Measurements from ENCODE around the gene CYP2A7.
"Not testable (repeated sequence)": the region's sequence is repeated elsewhere in the genome, so short reads cannot be mapped to it uniquely, and the experiment has no call there.

Gene CYP2A7

GRCh38 chr19:40888191-40888590 lies 6.2 kb upstream of the CYP2A7 start:
- Histone ChIP-seq H3K9me2 (replicated peaks; ENCODE audit: insufficient read depth, low read length) (no peaks in the 10 kb centered on the region), H3K36me3 (ENCODE audit: low read length) (no peaks in the 10 kb centered on the region), H2AFZ (ENCODE audit: low read depth, low read length, severe bottlenecking) (no peak overlapping the region), H3K27ac (ENCODE audit: low read depth, low read length) (no peak overlapping the region), H3K4me2 (ENCODE audit: low read depth, low read length, poor library complexity, severe bottlenecking) (no peak overlapping the region), H3K4me3 (ENCODE audit: insufficient read depth, low read length, poor library complexity, severe bottlenecking) (no peak overlapping the region), H3K9ac (ENCODE audit: low read length) (no peak overlapping the region), H4K20me1 (ENCODE audit: low read depth, low read length) (no peaks in the 10 kb centered on the region), H3K27me3 (ENCODE audit: low read length) (no peaks in the 10 kb centered on the region), H3K9me3 (ENCODE audit: insufficient read depth, low read length) (no peaks in the 10 kb centered on the region), H3K79me2 (ENCODE audit: insufficient read depth, low read length) (no peaks in the 10 kb centered on the region), H3F3A (ENCODE audit: insufficient read depth) (no peaks in the 10 kb centered on the region)
- TF ChIP-seq EZH2phosphoT487 (conservative IDR thresholded peaks at IDR 0.05; ENCODE audit: low read length) (no peak), CTCF (IDR thresholded peaks at IDR 0.05; ENCODE audit: insufficient read depth, low read length, poor library complexity, severe bottlenecking) (no peak)

GRCh38 chr19:40884187-40884931 lies 2.3 kb upstream of the CYP2A7 start:
- H3K4me2 ChIP-seq (ENCODE audit: low read depth, low read length, poor library complexity, severe bottlenecking); H3K27ac ChIP-seq (ENCODE audit: low read depth, low read length); H2AFZ ChIP-seq (ENCODE audit: low read depth, low read length, severe bottlenecking); H3K36me3 ChIP-seq (ENCODE audit: low read length); H3K9me3 ChIP-seq (ENCODE audit: insufficient read depth, low read length); H3K4me3 ChIP-seq (ENCODE audit: insufficient read depth, low read length, poor library complexity, severe bottlenecking); H3F3A ChIP-seq (ENCODE audit: insufficient read depth); H3K79me2 ChIP-seq (ENCODE audit: insufficient read depth, low read length); H4K20me1 ChIP-seq (ENCODE audit: low read depth, low read length); H3K9ac ChIP-seq (ENCODE audit: low read length); H3K27me3 ChIP-seq (ENCODE audit: low read length); H3K9me2 ChIP-seq (replicated peaks; ENCODE audit: insufficient read depth, low read length): not testable (repeated sequence)

- H2AFZ ChIP-seq (ENCODE audit: low read depth, low read length, severe bottlenecking); H3K27ac ChIP-seq (ENCODE audit: low read depth, low read length); H3K9me2 ChIP-seq (replicated peaks; ENCODE audit: insufficient read depth, low read length); H3K9ac ChIP-seq (ENCODE audit: low read length); H3K36me3 ChIP-seq (ENCODE audit: low read length); H3K79me2 ChIP-seq (ENCODE audit: insufficient read depth, low read length); H4K20me1 ChIP-seq (ENCODE audit: low read depth, low read length); H3K27me3 ChIP-seq (ENCODE audit: low read length); H3K9me3 ChIP-seq (ENCODE audit: insufficient read depth, low read length); H3F3A ChIP-seq (ENCODE audit: insufficient read depth); H3K4me2 ChIP-seq (ENCODE audit: low read depth, low read length, poor library complexity, severe bottlenecking); H3K4me3 ChIP-seq (ENCODE audit: insufficient read depth, low read length, poor library complexity, severe bottlenecking): not testable (repeated sequence)
These were observed 2.7 kb downstream of the CYP2A7 start for GRCh38 chr19:40879349-40879748.

- H3F3A ChIP-seq (ENCODE audit: insufficient read depth); H3K9me3 ChIP-seq (ENCODE audit: insufficient read depth, low read length); H3K4me2 ChIP-seq (ENCODE audit: low read depth, low read length, poor library complexity, severe bottlenecking): not testable (repeated sequence)
These were observed 6.5 kb downstream of the CYP2A7 start for GRCh38 chr19:40875526-40875951.

GRCh38 chr19:40874874-40875273 lies 7.2 kb downstream of the CYP2A7 start:
- H3K27ac ChIP-seq (ENCODE audit: low read depth, low read length); H3K9me3 ChIP-seq (ENCODE audit: insufficient read depth, low read length); H3K4me2 ChIP-seq (ENCODE audit: low read depth, low read length, poor library complexity, severe bottlenecking); H3K9me2 ChIP-seq (replicated peaks; ENCODE audit: insufficient read depth, low read length); H4K20me1 ChIP-seq (ENCODE audit: low read depth, low read length); H3K4me3 ChIP-seq (ENCODE audit: insufficient read depth, low read length, poor library complexity, severe bottlenecking); H2AFZ ChIP-seq (ENCODE audit: low read depth, low read length, severe bottlenecking); H3K27me3 ChIP-seq (ENCODE audit: low read length); H3K79me2 ChIP-seq (ENCODE audit: insufficient read depth, low read length); H3F3A ChIP-seq (ENCODE audit: insufficient read depth); H3K36me3 ChIP-seq (ENCODE audit: low read length); H3K9ac ChIP-seq (ENCODE audit: low read length): not testable (repeated sequence)

More at GRCh38 chr19:40875526-40875951, 6.5 kb downstream of the CYP2A7 start:
- not testable (repeated sequence) for H3K9ac ChIP-seq (ENCODE audit: low read length); H3K36me3 ChIP-seq (ENCODE audit: low read length); H3K9me2 ChIP-seq (replicated peaks; ENCODE audit: insufficient read depth, low read length); H2AFZ ChIP-seq (ENCODE audit: low read depth, low read length, severe bottlenecking); H3K27me3 ChIP-seq (ENCODE audit: low read length); H3K4me3 ChIP-seq (ENCODE audit: insufficient read depth, low read length, poor library complexity, severe bottlenecking); H3K27ac ChIP-seq (ENCODE audit: low read depth, low read length); H4K20me1 ChIP-seq (ENCODE audit: low read depth, low read length); H3K79me2 ChIP-seq (ENCODE audit: insufficient read depth, low read length)

GRCh38 chr19:40873873-40874272 lies 8.2 kb downstream of the CYP2A7 start:
- H3F3A ChIP-seq (ENCODE audit: insufficient read depth); H3K27ac ChIP-seq (ENCODE audit: low read depth, low read length); H3K4me2 ChIP-seq (ENCODE audit: low read depth, low read length, poor library complexity, severe bottlenecking); H3K4me3 ChIP-seq (ENCODE audit: insufficient read depth, low read length, poor library complexity, severe bottlenecking); H4K20me1 ChIP-seq (ENCODE audit: low read depth, low read length); H3K9me2 ChIP-seq (replicated peaks; ENCODE audit: insufficient read depth, low read length); H3K9me3 ChIP-seq (ENCODE audit: insufficient read depth, low read length); H3K36me3 ChIP-seq (ENCODE audit: low read length); H3K27me3 ChIP-seq (ENCODE audit: low read length); H3K79me2 ChIP-seq (ENCODE audit: insufficient read depth, low read length); H3K9ac ChIP-seq (ENCODE audit: low read length); H2AFZ ChIP-seq (ENCODE audit: low read depth, low read length, severe bottlenecking): not testable (repeated sequence)

Data from SU-DHL-6 (cell line).